Chondrocyte (in vitro differentiated cells): Measurements from ENCODE around the gene LIX1L. TPM values are rescaled to one million over a fixed set of nuclear protein-coding genes. Genes with fewer than 3 reads are reported as not detected.

Experiments
- DNase-seq: peaks from one replicate; pipeline ENCODE4 v3.0.0; 2021; ENCODE audit warnings: mixed read lengths, low spot score
- H3K27ac Mint-ChIP-seq: one replicate; pipeline ENCODE4 v1.8.0; 2021; ENCODE audit warnings: mild to moderate bottlenecking, moderate library complexity, mixed read lengths; ENCODE audit not compliant: unreplicated experiment
- H3K27me3 Mint-ChIP-seq: 2 replicates; pipeline ENCODE4 v1.8.0; 2021; ENCODE audit warnings: low read depth, mixed read lengths
- H3K36me3 Mint-ChIP-seq: 2 replicates; pipeline ENCODE4 v1.8.0; 2021; ENCODE audit warnings: low read depth, mixed read lengths
- H3K4me1 Mint-ChIP-seq: 2 replicates; pipeline ENCODE4 v1.8.0; 2021; ENCODE audit warnings: low read depth, mild to moderate bottlenecking, mixed read lengths
- H3K4me3 Mint-ChIP-seq: one replicate; pipeline ENCODE4 v1.8.0; 2021; ENCODE audit warnings: mild to moderate bottlenecking, moderate library complexity, mixed read lengths; ENCODE audit not compliant: unreplicated experiment
- H3K9me3 Mint-ChIP-seq: 2 replicates; pipeline ENCODE4 v1.8.0; 2021; ENCODE audit warnings: low read depth, mixed read lengths
- CTCF ChIP-seq: fragments of 200-600 bp; sonication (generic); IDR thresholded peaks from 2 replicates; pipeline ENCODE4 v1.5.0; 2021; ENCODE audit warnings: antibody characterized with exemption, mild to moderate bottlenecking, moderate library complexity
- total RNA-seq: library from RNA; stranded (reverse); gene quantifications from 3 replicates; pipeline ENCODE4 v1.2.1, GENCODE V29; 2021

The LIX1L gene
- total RNA-seq, 1 donor from 2014 or later: 50.3 TPM

- Mint-ChIP-seq H3K27ac (peak overlapping the region; percentile 12), H3K9me3 (no peaks in the 10 kb centered on the region), H3K4me3 (no peak overlapping the region), H3K4me1 (peaks cover 52% of the 10 kb centered on the region), H3K27me3 (peaks cover 7% of the 10 kb centered on the region), H3K36me3 (no peaks in the 10 kb centered on the region)
- no peak for DNase-seq
- no peak for TF ChIP-seq CTCF
Observed at GRCh38 chr1:145887631-145888030, 70.2 kb downstream of the LIX1L start.

- no peak for DNase-seq
- Mint-ChIP-seq H3K4me3 (peak overlapping the region; percentile 41), H3K36me3 (no peaks in the 10 kb centered on the region), H3K9me3 (no peaks in the 10 kb centered on the region), H3K27ac (no peak overlapping the region), H3K4me1 (peaks cover 46% of the 10 kb centered on the region), H3K27me3 (peaks cover 7% of the 10 kb centered on the region)
- TF ChIP-seq CTCF: no peak
Observed at GRCh38 chr1:145886816-145887215, 71.0 kb downstream of the LIX1L start.

- no peak for TF ChIP-seq CTCF
- no peak for DNase-seq
- peaks cover 42% of the 10 kb centered on the region for H3K4me1 Mint-ChIP-seq
- H3K27me3 Mint-ChIP-seq: peaks cover 7% of the 10 kb centered on the region
- H3K27ac Mint-ChIP-seq: no peak overlapping the region
- H3K4me3 Mint-ChIP-seq: peak overlapping the region; percentile 83
- H3K36me3 Mint-ChIP-seq: no peaks in the 10 kb centered on the region
- no peaks in the 10 kb centered on the region for H3K9me3 Mint-ChIP-seq
Observed at GRCh38 chr1:145886390-145886789, 71.4 kb downstream of the LIX1L start.

GRCh38 chr1:145885738-145886287 lies 72.0 kb downstream of the LIX1L start, which contains the start of gene ANKRD35:
Gene ANKRD35, minus strand, starts transcription at chr1:145885866. Its CDS starts 108 bp downstream, at chr1:145885758.
- peaks cover 36% of the 10 kb centered on the region for H3K4me1 Mint-ChIP-seq
- DNase-seq: no peak
- H3K27me3 Mint-ChIP-seq: peaks cover 7% of the 10 kb centered on the region
- no peak within 1 kb of the TSS for H3K27ac Mint-ChIP-seq
- H3K9me3 Mint-ChIP-seq: no peaks in the 10 kb centered on the region
- TF ChIP-seq CTCF: no peak
- no peaks in the 10 kb centered on the region for H3K36me3 Mint-ChIP-seq
- peak within 1 kb of the TSS; percentile 83 for H3K4me3 Mint-ChIP-seq

- no peak overlapping the region for H3K27ac Mint-ChIP-seq
- DNase-seq: no peak
- H3K36me3 Mint-ChIP-seq: no peaks in the 10 kb centered on the region
- TF ChIP-seq CTCF: no peak
- H3K9me3 Mint-ChIP-seq: no peaks in the 10 kb centered on the region
- peaks cover 27% of the 10 kb centered on the region for H3K4me1 Mint-ChIP-seq
- peak overlapping the region; percentile 83 for H3K4me3 Mint-ChIP-seq
- H3K27me3 Mint-ChIP-seq: peaks cover 7% of the 10 kb centered on the region
Observed at GRCh38 chr1:145884675-145885074, 73.1 kb downstream of the LIX1L start.

Other genes with a start within 250 kb of the LIX1L start
- not detected in 3 replicates for gene CD160, start 238.5 kb downstream of the LIX1L start, total RNA-seq
- gene RNF115, start 133.9 kb downstream of the LIX1L start, total RNA-seq: 12.7 to 16.4 TPM (median 13.0 TPM) in 3 replicates
- 28.3 to 31.3 TPM (median 30.7 TPM) in 3 replicates for gene POLR3C, start 133.8 kb downstream of the LIX1L start, total RNA-seq
- 3.8 to 7.3 TPM (median 6.5 TPM) in 3 replicates for gene NUDT17, start 112.4 kb downstream of the LIX1L start, total RNA-seq
- gene PIAS3, start 98.9 kb downstream of the LIX1L start, total RNA-seq: 57.1 to 58.5 TPM (median 57.1 TPM) in 3 replicates
- not detected in 3 replicates for gene ANKRD35, start 72.2 kb downstream of the LIX1L start, total RNA-seq
- 23.5 to 39.9 TPM (median 25.7 TPM) in 3 replicates for gene ITGA10, start 48.0 kb downstream of the LIX1L start, total RNA-seq
- gene PEX11B, start 39.3 kb downstream of the LIX1L start, total RNA-seq: 28.3 to 29.9 TPM (median 28.5 TPM) in 3 replicates
- gene RBM8A, start 30.5 kb downstream of the LIX1L start, total RNA-seq: 86.8 to 121 TPM (median 90.5 TPM) in 3 replicates
- gene ANKRD34A, start 6.6 kb upstream of the LIX1L start, total RNA-seq: 1.2 to 3.1 TPM (median 2.0 TPM) in 3 replicates
- 13.3 to 20.7 TPM (median 13.9 TPM) in 3 replicates for gene POLR3GL, start 6.7 kb upstream of the LIX1L start, total RNA-seq
- 3.8 to 55.5 TPM (median 4.0 TPM) in 3 replicates for gene TXNIP, start 38.6 kb upstream of the LIX1L start, total RNA-seq
- not detected in 3 replicates for gene HJV, start 63.7 kb upstream of the LIX1L start, total RNA-seq
- 4.5 to 4.7 TPM (median 4.6 TPM) in 3 replicates for gene NBPF10, start 186.8 kb upstream of the LIX1L start, total RNA-seq